Ascending aorta (tissue), 2 donors: ENCODE data around the gene SMPX. TPM values are rescaled to one million over a fixed set of nuclear protein-coding genes. Genes with fewer than 3 reads are reported as not detected.

Source experiments
- DNase-seq, 2 donors: peaks; one replicate each; pipeline ENCODE4 v3.0.0-alpha.2; 2019; ENCODE audit warnings: low spot score in 2 of 2
- H3K27ac ChIP-seq, 2 donors: fragments of 200-600 bp; sonication (generic); one replicate each; pipeline ENCODE4 v1.5.1; 2016 to 2017; ENCODE audit warnings: mild to moderate bottlenecking in 1 of 2
- H3K27me3 ChIP-seq: fragments of 200-600 bp; sonication (generic); one replicate; pipeline ENCODE4 v1.5.1; 2017
- H3K36me3 ChIP-seq, 2 donors: fragments of 200-600 bp; sonication (generic); one replicate each; pipeline ENCODE4 v1.5.1; 2016
- H3K4me1 ChIP-seq, 2 donors: fragments of 200-600 bp; sonication (generic); one replicate each; pipeline ENCODE4 v1.5.1; 2016 to 2017; ENCODE audit warnings: mild to moderate bottlenecking in 1 of 2
- H3K4me3 ChIP-seq, 2 donors: fragments of 200-600 bp; sonication (generic); one replicate each; pipeline ENCODE4 v1.5.1; 2016 to 2017; ENCODE audit warnings: mild to moderate bottlenecking in 1 of 2
- H3K9me3 ChIP-seq, 2 donors: fragments of 200-600 bp; sonication (generic); one replicate each; pipeline ENCODE4 v1.5.1; 2016
- CTCF ChIP-seq, 3 experiments: fragments of 200-600 bp in 2 of 3; fragments of 450-650 bp in 1 of 3; sonication (generic) in 2 of 3; IDR thresholded peaks; one replicate each; pipeline ENCODE4 v1.5.1; 2016 to 2019; ENCODE audit warnings: antibody characterized with exemption in 3 of 3, mild to moderate bottlenecking in 1 of 3, moderate library complexity in 1 of 3
- intact Hi-C: fragments of 100-400 bp; cut with DNase I; formaldehyde crosslinking; loops from one replicate; pipeline ENCODE4 v1.15.1; 2023
- total RNA-seq: library from RNA; depleted of rRNA; stranded (reverse); fragments of >200 nt; gene quantifications from one replicate; pipeline ENCODE4 v1.1.0, GENCODE V29; 2016

SMPX gene
- total RNA-seq, 1 donor from 2014 or later = not detected

GRCh38 chrX:21735768-21736127 lies 22.2 kb downstream of the SMPX start:
- no peaks in the 10 kb centered on the region for H3K9me3 ChIP-seq
- intact Hi-C loops = no loop called here
- H3K36me3 ChIP-seq = no peaks in the 10 kb centered on the region
- TF ChIP-seq CTCF (IDR thresholded peaks at IDR 0.05) = no peak
- no peak overlapping the region for H3K4me3 ChIP-seq
- H3K27me3 ChIP-seq = no peaks in the 10 kb centered on the region
- DNase-seq = no peak
- no peaks in the 10 kb centered on the region for H3K4me1 ChIP-seq
- no peak overlapping the region for H3K27ac ChIP-seq

GRCh38 chrX:21735038-21735767 lies 22.7 kb downstream of the SMPX start:
- Histone ChIP-seq H3K9me3 (no peaks in the 10 kb centered on the region), H3K36me3 (no peaks in the 10 kb centered on the region), H3K4me1 (no peaks in the 10 kb centered on the region), H3K27ac (no peak overlapping the region), H3K4me3 (no peak overlapping the region), H3K27me3 (no peaks in the 10 kb centered on the region)
- intact Hi-C loops = no loop called here
- TF ChIP-seq CTCF (IDR thresholded peaks at IDR 0.05) = no peak
- DNase-seq = no peak

- H3K9me3 ChIP-seq = no peaks in the 10 kb centered on the region
- intact Hi-C loops = no loop called here
- no peak overlapping the region for H3K27ac ChIP-seq
- TF ChIP-seq CTCF (IDR thresholded peaks at IDR 0.05) = no peak
- no peaks in the 10 kb centered on the region for H3K4me1 ChIP-seq
- DNase-seq = no peak
- no peaks in the 10 kb centered on the region for H3K27me3 ChIP-seq
- no peak overlapping the region for H3K4me3 ChIP-seq
- H3K36me3 ChIP-seq = no peaks in the 10 kb centered on the region
Observed at GRCh38 chrX:21734175-21734574, 23.7 kb downstream of the SMPX start.

GRCh38 chrX:21733705-21734104 lies 24.2 kb downstream of the SMPX start:
- Histone ChIP-seq H3K4me3 (no peak overlapping the region), H3K27me3 (no peaks in the 10 kb centered on the region), H3K9me3 (no peaks in the 10 kb centered on the region), H3K27ac (no peak overlapping the region), H3K36me3 (no peaks in the 10 kb centered on the region), H3K4me1 (no peaks in the 10 kb centered on the region)
- TF ChIP-seq CTCF (IDR thresholded peaks at IDR 0.05) = no peak
- no peak for DNase-seq
- intact Hi-C loops = no loop called here

GRCh38 chrX:21730026-21730425 lies 27.9 kb downstream of the SMPX start:
- Histone ChIP-seq H3K27me3 (no peaks in the 10 kb centered on the region), H3K4me3 (no peak overlapping the region), H3K27ac (no peak overlapping the region), H3K4me1 (no peaks in the 10 kb centered on the region), H3K36me3 (no peaks in the 10 kb centered on the region), H3K9me3 (no peaks in the 10 kb centered on the region)
- intact Hi-C loops = no loop called here
- no peak for DNase-seq
- TF ChIP-seq CTCF (IDR thresholded peaks at IDR 0.05) = no peak
